ENCODE results near the gene ST7.

- TF ChIP-seq POLR2A (IDR thresholded peaks at IDR 0.05): no peak
- TF ChIP-seq, protein P1, sequence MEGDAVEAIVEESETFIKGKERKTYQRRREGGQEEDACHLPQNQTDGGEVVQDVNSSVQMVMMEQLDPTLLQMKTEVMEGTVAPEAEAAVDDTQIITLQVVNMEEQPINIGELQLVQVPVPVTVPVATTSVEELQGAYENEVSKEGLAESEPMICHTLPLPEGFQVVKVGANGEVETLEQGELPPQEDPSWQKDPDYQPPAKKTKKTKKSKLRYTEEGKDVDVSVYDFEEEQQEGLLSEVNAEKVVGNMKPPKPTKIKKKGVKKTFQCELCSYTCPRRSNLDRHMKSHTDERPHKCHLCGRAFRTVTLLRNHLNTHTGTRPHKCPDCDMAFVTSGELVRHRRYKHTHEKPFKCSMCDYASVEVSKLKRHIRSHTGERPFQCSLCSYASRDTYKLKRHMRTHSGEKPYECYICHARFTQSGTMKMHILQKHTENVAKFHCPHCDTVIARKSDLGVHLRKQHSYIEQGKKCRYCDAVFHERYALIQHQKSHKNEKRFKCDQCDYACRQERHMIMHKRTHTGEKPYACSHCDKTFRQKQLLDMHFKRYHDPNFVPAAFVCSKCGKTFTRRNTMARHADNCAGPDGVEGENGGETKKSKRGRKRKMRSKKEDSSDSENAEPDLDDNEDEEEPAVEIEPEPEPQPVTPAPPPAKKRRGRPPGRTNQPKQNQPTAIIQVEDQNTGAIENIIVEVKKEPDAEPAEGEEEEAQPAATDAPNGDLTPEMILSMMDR (IDR thresholded peaks at IDR 0.05): no peak
Measured at GRCh38 chr7:117163101-117163500, 209.8 kb downstream of the ST7 start.

Measured in tibial nerve (tissue), 3 donors.